Stomach smooth muscle (tissue), 2 donors: ENCODE results near the gene DENND4B.
A peak's percentile ranks its signal among the peaks of the same experiment; 100 is the strongest.

Source experiments
- H3K27ac ChIP-seq: one replicate; pipeline ENCODE4 v1.7.0; 2013; ENCODE audit warnings: mild to moderate bottlenecking, low read length, inconsistent platforms
- H3K27me3 ChIP-seq, 2 donors: one replicate each; pipeline ENCODE4 v1.7.0; 2013; ENCODE audit warnings: low read length in 2 of 2; ENCODE audit not compliant: insufficient read depth in 2 of 2, control insufficient read depth in 1 of 2
- H3K36me3 ChIP-seq, 2 donors: one replicate each; pipeline ENCODE4 v1.7.0; 2013; ENCODE audit warnings: low read length in 2 of 2; ENCODE audit not compliant: control insufficient read depth in 2 of 2, insufficient read depth in 2 of 2
- H3K4me1 ChIP-seq: one replicate; pipeline ENCODE4 v1.7.0; 2013; ENCODE audit warnings: low read length; ENCODE audit not compliant: control insufficient read depth, insufficient read depth
- H3K4me3 ChIP-seq, 2 donors: one replicate each; pipeline ENCODE4 v1.7.0; 2013; ENCODE audit warnings: low read length in 2 of 2
- H3K9ac ChIP-seq, 2 donors: one replicate each; pipeline ENCODE4 v1.7.0; 2013; ENCODE audit warnings: low read length in 2 of 2, mild to moderate bottlenecking in 1 of 2
- H3K9me3 ChIP-seq, 2 donors: one replicate each; pipeline ENCODE4 v1.7.0; 2013; ENCODE audit warnings: low read length in 2 of 2; ENCODE audit not compliant: control insufficient read depth in 2 of 2
- donor health status: healthy.
- donor health status: Pancreatic carcinoma.

The DENND4B gene

DNA sequence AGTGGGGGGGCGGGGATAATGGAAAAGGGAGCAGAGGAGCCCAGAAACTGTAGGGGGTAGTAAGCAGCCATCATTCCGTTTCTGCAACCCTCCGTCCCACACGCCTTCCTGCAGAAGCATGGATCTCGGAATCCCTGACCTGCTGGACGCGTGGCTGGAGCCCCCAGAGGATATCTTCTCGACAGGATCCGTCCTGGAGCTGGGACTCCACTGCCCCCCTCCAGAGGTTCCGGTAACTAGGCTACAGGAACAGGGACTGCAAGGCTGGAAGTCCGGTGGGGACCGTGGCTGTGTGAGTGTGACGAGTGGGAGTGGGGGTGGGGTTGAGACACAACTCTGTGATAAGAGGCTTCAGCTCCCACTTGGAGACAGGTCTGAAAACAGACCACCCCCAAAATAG, 21.9 kb upstream of the DENND4B start:
- no peaks in the 10 kb centered on the region for H3K9me3 ChIP-seq
- peak overlapping the region; percentile 86 for H3K27ac ChIP-seq
- no peaks in the 10 kb centered on the region for H3K27me3 ChIP-seq
- H3K9ac ChIP-seq = peak overlapping the region in 1 of 2 donors; percentile 73
- H3K4me1 ChIP-seq = peaks cover 18% of the 10 kb centered on the region
- peak overlapping the region; percentile 83 to 94 for H3K4me3 ChIP-seq
- peaks cover 0 to 3% of the 10 kb centered on the region in 2 donors for H3K36me3 ChIP-seq

DNA sequence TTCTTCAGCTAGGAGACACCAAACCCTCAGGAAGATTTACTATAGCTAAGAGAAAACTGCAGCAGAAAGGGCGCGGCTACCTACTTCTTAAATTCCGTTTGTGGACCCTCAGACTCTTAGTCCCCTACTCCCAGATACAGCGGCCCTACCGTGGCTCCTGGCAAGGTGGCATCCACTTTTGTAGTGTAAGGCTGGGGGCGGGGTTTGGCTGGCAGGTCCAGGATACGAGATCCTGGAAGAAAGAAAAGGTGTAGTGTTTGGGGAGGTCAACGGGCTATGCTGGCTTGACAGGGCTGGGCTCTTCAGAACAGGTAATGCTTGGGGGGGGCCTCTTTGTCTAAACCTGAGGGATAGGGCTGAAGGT, 21.5 kb upstream of the DENND4B start:
- peaks cover 0 to under 1% of the 10 kb centered on the region in 2 donors for H3K36me3 ChIP-seq
- peak overlapping the region; percentile 83 to 94 for H3K4me3 ChIP-seq
- peak overlapping the region; percentile 72 to 73 for H3K9ac ChIP-seq
- H3K27ac ChIP-seq = peak overlapping the region; percentile 86
- no peaks in the 10 kb centered on the region for H3K9me3 ChIP-seq
- no peaks in the 10 kb centered on the region for H3K27me3 ChIP-seq
- peaks cover 19% of the 10 kb centered on the region for H3K4me1 ChIP-seq

GRCh38 chr1:153967107-153967999, 20.8 kb upstream of the DENND4B start, which contains the start of gene CREB3L4:
CREB3L4 (plus strand) TSS chr1:153967902; CDS start chr1:153968526, 624 bp downstream.
- Histone ChIP-seq H3K27me3 (no peaks in the 10 kb centered on the region), H3K36me3 (no peaks in the 10 kb centered on the region), H3K9me3 (no peaks in the 10 kb centered on the region), H3K27ac (peak within 1 kb of the TSS; percentile 86), H3K4me3 (peak within 1 kb of the TSS; percentile 83 to 94), H3K9ac (peak within 1 kb of the TSS; percentile 72 to 73), H3K4me1 (peaks cover 24% of the 10 kb centered on the region)

DNA sequence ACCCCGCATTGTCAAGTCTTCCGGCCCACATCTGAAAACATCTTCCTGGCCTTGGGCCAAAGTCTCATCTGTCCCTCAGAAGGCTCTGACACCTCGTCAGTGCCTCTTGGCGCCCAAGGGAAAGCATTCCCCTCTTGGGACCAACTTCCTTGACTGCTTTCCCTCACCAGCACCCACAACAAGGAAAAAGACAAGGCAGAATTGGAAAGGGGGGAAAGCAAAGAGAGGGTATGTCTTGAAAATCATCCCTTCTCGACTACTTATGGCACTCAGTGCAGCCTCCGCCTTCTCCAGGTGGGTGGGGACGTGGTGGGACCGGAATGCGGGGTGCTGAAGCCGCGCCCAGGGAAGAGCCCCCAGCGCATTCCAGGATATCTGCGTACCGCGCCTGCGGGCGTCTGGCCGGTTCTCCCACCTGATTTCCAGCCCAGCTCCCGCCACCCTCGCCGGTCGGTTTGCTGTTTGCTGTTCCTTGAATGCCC, 17.4 kb upstream of the DENND4B start:
- Histone ChIP-seq H3K27ac (peak overlapping the region; percentile 87), H3K9me3 (no peaks in the 10 kb centered on the region), H3K27me3 (no peaks in the 10 kb centered on the region), H3K4me1 (peaks cover 47% of the 10 kb centered on the region), H3K36me3 (peaks cover 12 to 15% of the 10 kb centered on the region in 2 donors), H3K4me3 (peak overlapping the region; percentile 88 to 93), H3K9ac (peak overlapping the region; percentile 90 to 93)

- H3K9me3 ChIP-seq = no peaks in the 10 kb centered on the region
- H3K9ac ChIP-seq = peak within 1 kb of the TSS; percentile 90 to 93
- peak within 1 kb of the TSS; percentile 87 for H3K27ac ChIP-seq
- H3K27me3 ChIP-seq = no peaks in the 10 kb centered on the region
- H3K36me3 ChIP-seq = peaks cover 12 to 15% of the 10 kb centered on the region in 2 donors
- peaks cover 44% of the 10 kb centered on the region for H3K4me1 ChIP-seq
- H3K4me3 ChIP-seq = peak within 1 kb of the TSS; percentile 88 to 93
Observed at GRCh38 chr1:153963030-153963849, 16.7 kb upstream of the DENND4B start, which contains the start of gene SLC39A1. SLC39A1 (minus strand) TSS chr1:153963537; CDS start chr1:153962715, 822 bp downstream.

DNA sequence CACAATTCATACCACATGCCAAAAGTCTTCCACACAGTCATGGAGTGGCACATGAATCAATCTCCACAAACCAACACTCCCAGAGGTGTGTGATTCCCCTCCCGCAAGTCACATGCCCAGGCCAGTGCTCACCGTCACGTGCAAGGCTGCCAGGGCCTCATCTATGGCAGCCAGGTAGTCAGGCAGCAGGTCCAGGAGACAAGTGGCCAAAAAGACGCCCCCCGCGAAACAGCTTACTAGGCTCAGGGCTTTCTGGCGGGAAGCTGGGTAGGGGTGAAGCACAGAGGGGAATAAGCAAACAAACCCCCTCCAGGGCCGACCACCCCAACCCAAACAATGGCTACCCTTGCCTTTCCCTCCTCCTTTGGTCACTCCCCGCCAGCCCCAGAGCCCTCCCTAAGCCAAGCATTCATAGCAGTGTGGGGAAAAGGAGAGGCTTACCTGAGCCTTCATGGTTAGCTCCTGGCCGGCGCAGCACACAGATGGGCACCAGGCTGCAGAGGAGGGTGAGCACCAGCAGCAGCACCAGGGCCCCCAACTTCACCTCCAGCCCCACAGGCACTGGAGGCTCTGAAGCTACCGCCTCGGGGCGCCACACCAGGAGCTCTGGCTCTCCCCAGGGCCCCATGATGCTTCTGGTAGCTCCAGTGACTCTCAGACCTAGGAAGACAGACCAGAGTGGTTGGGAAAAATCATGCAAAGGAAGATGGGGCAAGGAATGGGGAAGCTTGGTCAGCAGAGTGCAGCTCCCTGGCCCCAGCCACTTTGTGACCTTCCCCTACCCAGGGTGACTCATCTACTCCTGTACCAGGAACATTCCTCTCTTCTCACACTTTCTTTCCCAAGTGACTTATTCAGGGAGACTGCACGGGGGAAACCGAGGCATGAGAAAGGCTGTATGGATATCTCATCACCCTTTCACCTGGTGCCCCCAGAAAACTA, 15.8 kb upstream of the DENND4B start:
- peaks cover 12 to 15% of the 10 kb centered on the region in 2 donors for H3K36me3 ChIP-seq
- peak overlapping the region; percentile 87 for H3K27ac ChIP-seq
- H3K9me3 ChIP-seq = no peaks in the 10 kb centered on the region
- peak overlapping the region; percentile 88 to 93 for H3K4me3 ChIP-seq
- H3K4me1 ChIP-seq = peaks cover 44% of the 10 kb centered on the region
- H3K9ac ChIP-seq = peak overlapping the region; percentile 90 to 93
- no peaks in the 10 kb centered on the region for H3K27me3 ChIP-seq

DNA sequence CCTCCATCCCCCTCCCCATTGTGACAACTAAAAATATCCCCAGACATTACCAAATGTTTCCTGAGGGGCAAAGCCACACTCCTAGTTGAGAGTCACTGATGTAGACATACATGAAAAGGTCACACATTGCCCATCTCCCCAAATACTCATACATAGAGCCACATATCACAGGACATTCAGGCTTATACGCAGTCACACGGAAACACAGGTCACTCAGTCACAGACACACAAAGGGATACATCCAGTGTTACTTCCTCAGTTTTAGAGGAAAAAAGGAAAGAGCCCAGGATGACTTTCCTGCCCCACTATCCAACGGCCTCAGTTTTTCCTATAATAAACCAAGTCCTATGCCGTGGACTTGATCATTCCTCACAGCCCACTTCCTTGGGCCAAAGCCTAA, 14.9 kb upstream of the DENND4B start:
- Histone ChIP-seq H3K9me3 (no peaks in the 10 kb centered on the region), H3K9ac (peak overlapping the region in 1 of 2 donors; percentile 42), H3K36me3 (peaks cover 12 to 15% of the 10 kb centered on the region in 2 donors), H3K4me3 (peak overlapping the region; percentile 88 to 93), H3K4me1 (peaks cover 53% of the 10 kb centered on the region), H3K27me3 (no peaks in the 10 kb centered on the region), H3K27ac (peak overlapping the region; percentile 87)

DNA sequence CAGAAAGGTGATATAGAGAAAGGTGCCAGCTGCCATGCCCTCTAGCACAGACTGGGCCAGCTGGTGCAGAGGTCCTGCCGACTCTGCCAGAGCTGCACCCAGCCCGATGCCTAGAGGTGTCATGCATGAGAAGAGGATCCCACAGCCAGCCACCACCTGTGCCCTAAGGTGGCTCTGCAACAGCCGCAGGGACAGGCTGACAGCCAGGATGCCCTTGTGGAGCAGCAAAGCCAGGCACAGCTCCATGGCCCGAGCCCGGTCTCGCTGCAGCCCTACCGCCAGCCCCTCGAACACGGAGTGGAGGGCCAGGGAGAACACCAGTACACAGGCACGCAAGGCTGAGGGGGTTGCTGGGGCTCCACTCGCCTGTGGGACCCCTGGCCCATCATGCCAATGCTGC, 13.7 kb upstream of the DENND4B start:
- no peak overlapping the region for H3K9ac ChIP-seq
- peaks cover 12 to 15% of the 10 kb centered on the region in 2 donors for H3K36me3 ChIP-seq
- peaks cover 62% of the 10 kb centered on the region for H3K4me1 ChIP-seq
- H3K4me3 ChIP-seq = no peak overlapping the region
- peak overlapping the region; percentile 77 for H3K27ac ChIP-seq
- no peaks in the 10 kb centered on the region for H3K27me3 ChIP-seq
- no peaks in the 10 kb centered on the region for H3K9me3 ChIP-seq

DNA sequence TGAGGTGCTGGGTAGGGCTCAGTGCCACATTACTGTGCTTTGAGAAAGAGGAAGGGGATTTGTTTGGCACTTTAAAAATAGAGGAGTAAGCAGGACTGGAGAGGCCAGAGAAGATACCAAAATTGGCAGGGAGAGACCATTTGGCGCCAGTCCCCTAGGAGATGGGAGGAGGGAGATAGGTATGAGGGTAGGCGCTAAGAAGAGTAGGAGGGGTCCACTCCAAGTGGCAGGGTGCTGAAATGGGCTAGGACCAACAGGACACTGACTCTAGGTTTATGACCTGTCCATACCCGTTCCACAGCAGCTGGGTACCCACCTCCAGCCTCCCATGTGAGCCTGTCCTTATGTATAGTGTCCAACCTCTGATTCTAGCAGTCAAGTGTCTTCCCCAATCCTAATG, 12.9 kb upstream of the DENND4B start:
- H3K36me3 ChIP-seq = peaks cover 12 to 19% of the 10 kb centered on the region in 2 donors
- peaks cover 64% of the 10 kb centered on the region for H3K4me1 ChIP-seq
- H3K27me3 ChIP-seq = no peaks in the 10 kb centered on the region
- H3K9me3 ChIP-seq = no peaks in the 10 kb centered on the region
- H3K9ac ChIP-seq = peak overlapping the region; percentile 13 to 85
- H3K27ac ChIP-seq = peak overlapping the region; percentile 77
- H3K4me3 ChIP-seq = peak overlapping the region in 1 of 2 donors; percentile 95

DNA sequence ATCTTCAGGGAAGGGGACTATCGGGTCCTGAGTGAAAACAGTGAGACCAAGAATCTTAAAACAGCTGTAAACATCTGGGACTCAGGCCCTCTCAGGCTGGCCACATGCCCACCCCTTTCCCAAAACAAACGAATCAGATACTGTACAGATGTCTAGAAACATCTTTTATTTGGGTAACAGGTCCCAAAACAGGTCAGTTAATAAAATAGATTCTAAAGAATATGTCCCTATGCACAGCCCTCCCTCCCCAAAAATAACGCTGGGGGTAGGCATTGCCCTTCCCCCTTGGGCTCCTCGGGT, 12.4 kb upstream of the DENND4B start:
- no peaks in the 10 kb centered on the region for H3K27me3 ChIP-seq
- H3K36me3 ChIP-seq = peaks cover 16 to 23% of the 10 kb centered on the region in 2 donors
- H3K4me1 ChIP-seq = peaks cover 60% of the 10 kb centered on the region
- no peaks in the 10 kb centered on the region for H3K9me3 ChIP-seq
- H3K4me3 ChIP-seq = peak overlapping the region; percentile 86 to 95
- H3K27ac ChIP-seq = peak overlapping the region; percentile 77
- H3K9ac ChIP-seq = peak overlapping the region; percentile 51 to 85
